ENCODE data around the gene CACNA2D3. TPM values are rescaled to one million over a fixed set of nuclear protein-coding genes. Genes with fewer than 3 reads are reported as not detected.

CACNA2D3 gene
- total RNA-seq, 1 donor from 2014 or later, result not detected

DNA sequence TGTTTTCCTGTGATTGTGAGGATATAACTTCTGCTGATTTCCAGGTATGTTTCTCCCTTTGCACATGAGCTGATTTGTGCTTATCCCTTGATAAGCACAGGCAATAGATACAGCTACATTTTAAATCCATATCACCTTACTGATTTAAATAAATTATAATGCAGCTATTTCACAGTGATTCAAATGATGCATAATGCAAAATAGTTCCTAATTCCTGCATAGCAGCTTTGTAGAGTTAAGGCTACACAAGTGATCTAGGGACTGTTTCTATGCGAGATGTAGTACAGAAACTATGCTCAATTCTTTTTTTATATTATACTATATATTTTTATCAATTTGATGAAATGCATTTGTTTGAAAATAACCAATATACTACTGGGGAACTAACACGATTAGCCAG is 471.3 kb downstream of the CACNA2D3 start:
- no peaks in the 10 kb centered on the region for H3K36me3 Mint-ChIP-seq (ENCODE audit: low read depth)
- no peak overlapping the region for H3K27ac Mint-ChIP-seq (ENCODE audit: unreplicated experiment)
- TF ChIP-seq, protein P1, sequence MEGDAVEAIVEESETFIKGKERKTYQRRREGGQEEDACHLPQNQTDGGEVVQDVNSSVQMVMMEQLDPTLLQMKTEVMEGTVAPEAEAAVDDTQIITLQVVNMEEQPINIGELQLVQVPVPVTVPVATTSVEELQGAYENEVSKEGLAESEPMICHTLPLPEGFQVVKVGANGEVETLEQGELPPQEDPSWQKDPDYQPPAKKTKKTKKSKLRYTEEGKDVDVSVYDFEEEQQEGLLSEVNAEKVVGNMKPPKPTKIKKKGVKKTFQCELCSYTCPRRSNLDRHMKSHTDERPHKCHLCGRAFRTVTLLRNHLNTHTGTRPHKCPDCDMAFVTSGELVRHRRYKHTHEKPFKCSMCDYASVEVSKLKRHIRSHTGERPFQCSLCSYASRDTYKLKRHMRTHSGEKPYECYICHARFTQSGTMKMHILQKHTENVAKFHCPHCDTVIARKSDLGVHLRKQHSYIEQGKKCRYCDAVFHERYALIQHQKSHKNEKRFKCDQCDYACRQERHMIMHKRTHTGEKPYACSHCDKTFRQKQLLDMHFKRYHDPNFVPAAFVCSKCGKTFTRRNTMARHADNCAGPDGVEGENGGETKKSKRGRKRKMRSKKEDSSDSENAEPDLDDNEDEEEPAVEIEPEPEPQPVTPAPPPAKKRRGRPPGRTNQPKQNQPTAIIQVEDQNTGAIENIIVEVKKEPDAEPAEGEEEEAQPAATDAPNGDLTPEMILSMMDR (IDR thresholded peaks at IDR 0.05), result no peak
- DNase-seq (ENCODE audit: low spot score), result no peak
- H3K4me1 Mint-ChIP-seq (ENCODE audit: low read depth), result no peaks in the 10 kb centered on the region
- H3K27me3 Mint-ChIP-seq (ENCODE audit: low read depth), result peaks cover 9% of the 10 kb centered on the region
- H3K9me3 Mint-ChIP-seq (ENCODE audit: low read depth), result peaks cover 3% of the 10 kb centered on the region
- no peak overlapping the region for H3K4me3 Mint-ChIP-seq (ENCODE audit: unreplicated experiment)

DNA sequence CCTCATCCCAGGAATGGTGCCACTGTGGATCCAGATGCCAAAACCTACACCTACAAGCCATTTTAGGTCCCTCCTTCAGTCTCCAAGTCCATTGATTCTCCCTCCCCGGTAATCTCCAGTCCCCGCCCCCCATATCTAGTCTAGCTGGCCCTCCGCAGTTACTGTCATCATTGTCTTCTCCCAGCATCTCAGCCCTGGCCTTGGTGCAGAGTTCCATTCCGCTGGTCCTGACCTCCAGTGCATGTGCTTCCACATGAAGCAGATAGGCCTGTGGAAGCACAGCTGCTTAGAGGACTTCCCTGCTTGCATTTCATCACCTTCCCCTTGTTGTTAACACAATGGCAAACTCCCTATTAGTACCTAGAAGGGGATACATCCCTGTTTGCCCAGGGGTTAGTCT is 473.7 kb downstream of the CACNA2D3 start:
- no peak for DNase-seq (ENCODE audit: low spot score)
- Mint-ChIP-seq H3K9me3 (ENCODE audit: low read depth) (no peaks in the 10 kb centered on the region), H3K27me3 (ENCODE audit: low read depth) (peaks cover 8% of the 10 kb centered on the region), H3K4me3 (ENCODE audit: unreplicated experiment) (no peak overlapping the region), H3K27ac (ENCODE audit: unreplicated experiment) (no peak overlapping the region), H3K4me1 (ENCODE audit: low read depth) (no peaks in the 10 kb centered on the region), H3K36me3 (ENCODE audit: low read depth) (no peaks in the 10 kb centered on the region)
- TF ChIP-seq, protein P1 (IDR thresholded peaks at IDR 0.05), result no peak

DNA sequence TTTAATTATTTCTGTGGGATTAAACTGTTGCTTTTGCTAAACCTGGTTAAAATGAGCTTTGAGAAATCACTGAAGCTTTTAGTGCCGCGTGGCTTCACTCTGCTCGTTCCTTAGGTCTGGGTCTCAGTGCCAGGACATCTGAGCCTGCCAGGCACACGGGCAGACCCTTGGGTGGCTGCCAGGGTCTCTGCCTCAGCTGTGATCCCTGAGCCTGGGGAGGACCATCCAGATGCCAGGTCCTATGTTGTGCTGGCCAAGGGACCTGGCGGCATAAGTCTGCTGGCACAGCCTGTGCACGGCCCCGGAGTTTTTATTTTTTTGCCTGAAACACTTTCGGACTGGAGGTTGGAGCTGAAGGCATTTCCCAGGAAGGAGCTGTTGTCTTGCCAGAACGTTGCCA is 477.4 kb downstream of the CACNA2D3 start:
- Mint-ChIP-seq H3K4me1 (ENCODE audit: low read depth) (no peaks in the 10 kb centered on the region), H3K27me3 (ENCODE audit: low read depth) (peaks cover 11% of the 10 kb centered on the region), H3K36me3 (ENCODE audit: low read depth) (no peaks in the 10 kb centered on the region), H3K27ac (ENCODE audit: unreplicated experiment) (no peak overlapping the region), H3K9me3 (ENCODE audit: low read depth) (no peaks in the 10 kb centered on the region), H3K4me3 (ENCODE audit: unreplicated experiment) (no peak overlapping the region)
- DNase-seq (ENCODE audit: low spot score), result no peak
- TF ChIP-seq, protein P1 (IDR thresholded peaks at IDR 0.05), result no peak

DNA sequence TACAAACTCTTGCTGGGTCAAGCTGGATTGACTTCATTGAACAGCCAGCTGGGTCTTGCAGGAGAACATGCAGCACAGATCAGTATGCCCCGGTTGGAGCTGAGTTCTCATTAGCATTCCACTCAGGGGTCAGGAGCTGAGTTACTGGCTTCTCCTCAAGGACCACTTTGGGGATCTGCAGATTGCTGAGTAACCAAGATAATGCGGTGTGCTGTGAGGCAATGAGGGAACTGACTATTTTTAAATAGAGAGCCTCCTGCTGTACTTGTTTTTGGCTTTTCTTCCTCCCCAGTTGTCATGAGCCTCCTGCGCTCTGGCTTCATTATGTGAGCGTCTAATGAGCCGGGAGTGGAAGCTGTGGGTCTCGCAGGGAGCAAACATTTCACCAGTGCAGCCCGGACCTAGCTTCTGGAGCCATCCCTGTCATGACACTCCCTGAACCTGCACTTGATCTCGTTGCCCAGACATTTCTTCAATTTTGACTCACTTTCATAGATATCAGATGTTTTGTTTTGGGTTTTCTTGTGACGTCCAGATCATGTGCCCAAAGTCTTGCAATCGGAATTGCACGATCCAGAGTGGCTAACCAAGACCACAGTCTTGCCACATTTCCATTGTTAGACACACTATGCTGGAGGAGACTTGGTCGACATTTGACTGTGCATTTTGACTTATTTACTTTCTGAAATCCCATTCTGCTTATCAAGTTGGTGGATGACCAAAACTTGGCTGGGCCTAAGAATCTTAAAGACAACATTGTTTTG is 478.3 kb downstream of the CACNA2D3 start:
- H3K27me3 Mint-ChIP-seq (ENCODE audit: low read depth), result peaks cover 11% of the 10 kb centered on the region
- no peak overlapping the region for H3K4me3 Mint-ChIP-seq (ENCODE audit: unreplicated experiment)
- no peak for DNase-seq (ENCODE audit: low spot score)
- no peak overlapping the region for H3K27ac Mint-ChIP-seq (ENCODE audit: unreplicated experiment)
- TF ChIP-seq, protein P1 (IDR thresholded peaks at IDR 0.05), result no peak
- H3K9me3 Mint-ChIP-seq (ENCODE audit: low read depth), result no peaks in the 10 kb centered on the region
- no peaks in the 10 kb centered on the region for H3K36me3 Mint-ChIP-seq (ENCODE audit: low read depth)
- H3K4me1 Mint-ChIP-seq (ENCODE audit: low read depth), result no peaks in the 10 kb centered on the region

DNA sequence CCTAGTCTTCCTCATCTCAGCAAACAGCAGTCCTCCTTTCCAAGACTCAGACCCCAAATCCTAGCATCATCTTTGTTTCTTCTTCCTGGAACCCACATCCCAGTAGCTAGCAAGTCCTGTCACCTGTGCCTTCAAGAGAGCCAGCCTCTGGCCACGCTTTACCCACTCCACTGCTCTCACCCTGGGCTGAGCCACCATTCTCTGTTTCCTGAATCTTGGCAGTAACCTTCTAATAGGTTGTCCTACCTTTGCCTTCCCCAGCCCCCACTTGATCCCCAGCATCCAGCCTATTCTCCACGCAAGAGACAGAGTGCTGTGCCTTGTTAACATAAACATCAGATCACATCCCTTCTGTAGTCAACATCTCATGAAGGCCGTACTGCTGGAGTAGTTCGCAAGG is 482.1 kb downstream of the CACNA2D3 start:
- peaks cover 8% of the 10 kb centered on the region for H3K9me3 Mint-ChIP-seq (ENCODE audit: low read depth)
- TF ChIP-seq, protein P1 (IDR thresholded peaks at IDR 0.05), result no peak
- H3K36me3 Mint-ChIP-seq (ENCODE audit: low read depth), result no peaks in the 10 kb centered on the region
- DNase-seq (ENCODE audit: low spot score), result no peak
- H3K4me3 Mint-ChIP-seq (ENCODE audit: unreplicated experiment), result no peak overlapping the region
- no peak overlapping the region for H3K27ac Mint-ChIP-seq (ENCODE audit: unreplicated experiment)
- H3K4me1 Mint-ChIP-seq (ENCODE audit: low read depth), result no peaks in the 10 kb centered on the region
- peaks cover 11% of the 10 kb centered on the region for H3K27me3 Mint-ChIP-seq (ENCODE audit: low read depth)

Measured in chondrocyte (in vitro differentiated cells).